8988T (cell line): Measurements from ENCODE around the gene CEBPG.
A peak's percentile ranks its signal among the peaks of the same experiment; 100 is the strongest.

Experiments
- DNase-seq: peaks from one replicate; pipeline ENCODE4 v3.0.0; 2011

Gene CEBPG

DNA sequence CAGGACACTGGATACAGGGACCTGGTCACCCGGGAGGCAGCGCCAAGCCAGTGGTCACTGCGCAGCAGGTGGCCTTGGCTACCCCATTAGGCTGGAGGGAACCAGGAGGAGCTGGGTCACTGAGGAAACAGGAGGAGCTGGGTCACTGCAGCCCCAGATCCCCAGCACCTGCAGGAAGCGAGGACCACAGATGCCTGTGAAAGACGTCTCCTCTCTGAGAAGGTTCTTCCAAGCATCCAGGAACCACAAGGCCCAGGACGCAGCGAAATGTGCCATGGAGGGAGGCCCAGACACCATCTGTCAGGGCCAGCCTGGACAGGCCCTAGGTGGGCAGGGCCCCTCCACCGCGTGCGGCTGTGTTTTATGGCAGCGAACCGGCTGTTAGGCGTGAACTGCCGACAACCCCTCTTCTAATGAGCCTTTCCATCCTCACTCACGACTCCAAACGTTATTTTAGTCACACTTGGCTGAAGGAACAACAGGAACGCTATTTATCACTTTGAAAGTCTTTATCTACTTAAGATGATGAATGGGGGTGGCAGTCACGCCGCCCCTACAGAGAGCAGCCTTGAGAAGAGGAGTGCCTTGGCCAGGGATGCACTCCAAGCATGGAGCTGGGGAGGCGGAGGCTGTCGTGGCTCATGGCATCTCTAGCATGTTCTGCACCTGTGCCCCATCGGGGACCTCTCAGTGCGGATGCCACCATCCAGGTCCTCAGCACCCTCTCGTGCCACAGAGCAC is 53.3 kb downstream of the CEBPG start:
- no peak for DNase-seq

DNA sequence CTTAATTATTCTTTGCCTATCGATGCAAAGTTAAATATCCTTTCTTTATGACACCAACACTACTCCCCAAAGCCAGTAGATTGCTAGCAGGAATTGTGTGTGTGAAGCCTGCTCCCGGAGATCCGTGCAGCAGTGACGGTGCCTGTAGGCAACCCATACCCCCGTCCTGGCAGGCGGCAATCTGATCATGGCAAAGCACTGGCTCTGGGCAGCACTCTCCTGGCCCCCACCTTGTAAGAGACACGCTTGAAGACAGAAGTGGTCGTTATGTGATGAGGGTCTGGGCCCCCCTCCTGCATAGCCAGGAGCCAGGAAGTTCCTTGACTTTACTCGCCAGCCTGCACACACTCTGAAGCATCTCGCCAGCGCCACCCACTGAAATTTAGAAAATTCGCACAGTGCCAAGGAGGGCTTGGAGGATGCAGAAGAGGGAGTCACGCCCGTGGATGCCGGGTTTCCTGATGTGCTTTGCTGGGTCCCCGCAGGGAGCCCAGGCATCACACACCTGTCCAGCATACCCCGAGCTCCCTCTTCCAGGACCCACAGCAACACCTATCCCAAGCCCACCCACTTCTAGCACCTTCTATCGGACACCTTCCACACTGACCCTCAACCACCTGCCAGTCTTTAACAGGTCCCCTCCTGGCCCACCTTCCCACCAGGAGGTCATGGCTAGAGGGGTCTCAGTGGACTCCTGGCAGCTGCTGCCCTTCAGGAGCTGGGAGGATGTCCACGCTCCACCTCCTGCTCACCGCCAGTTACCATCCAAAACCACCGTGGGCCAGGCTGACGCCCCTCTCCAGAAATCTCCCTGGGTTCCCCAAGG is 54.5 kb downstream of the CEBPG start:
- DNase-seq, result no peak

DNA sequence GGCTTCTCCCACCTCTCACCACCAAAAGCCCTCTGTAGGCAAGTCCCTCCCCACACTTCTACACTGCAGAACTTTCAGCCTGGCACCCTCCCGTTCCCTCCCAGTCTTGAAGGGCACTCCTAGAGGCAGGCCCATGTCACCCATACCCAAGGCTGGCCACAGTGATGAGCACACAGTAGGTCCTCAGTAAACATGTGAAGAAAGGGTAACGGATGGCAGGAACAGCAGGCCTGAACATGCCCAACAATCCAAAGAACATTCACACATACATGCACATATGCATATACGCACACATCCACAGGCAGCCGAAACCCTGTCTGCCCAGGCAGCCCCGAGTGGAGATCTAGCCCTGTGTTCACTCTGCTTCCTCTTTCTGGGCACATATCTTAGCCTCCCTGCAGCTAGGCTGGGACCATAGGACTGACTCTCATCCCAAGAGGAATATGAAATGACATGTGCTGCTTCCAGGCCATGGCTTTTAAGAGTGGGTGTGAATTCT is 55.2 kb downstream of the CEBPG start:
- no peak for DNase-seq

DNA sequence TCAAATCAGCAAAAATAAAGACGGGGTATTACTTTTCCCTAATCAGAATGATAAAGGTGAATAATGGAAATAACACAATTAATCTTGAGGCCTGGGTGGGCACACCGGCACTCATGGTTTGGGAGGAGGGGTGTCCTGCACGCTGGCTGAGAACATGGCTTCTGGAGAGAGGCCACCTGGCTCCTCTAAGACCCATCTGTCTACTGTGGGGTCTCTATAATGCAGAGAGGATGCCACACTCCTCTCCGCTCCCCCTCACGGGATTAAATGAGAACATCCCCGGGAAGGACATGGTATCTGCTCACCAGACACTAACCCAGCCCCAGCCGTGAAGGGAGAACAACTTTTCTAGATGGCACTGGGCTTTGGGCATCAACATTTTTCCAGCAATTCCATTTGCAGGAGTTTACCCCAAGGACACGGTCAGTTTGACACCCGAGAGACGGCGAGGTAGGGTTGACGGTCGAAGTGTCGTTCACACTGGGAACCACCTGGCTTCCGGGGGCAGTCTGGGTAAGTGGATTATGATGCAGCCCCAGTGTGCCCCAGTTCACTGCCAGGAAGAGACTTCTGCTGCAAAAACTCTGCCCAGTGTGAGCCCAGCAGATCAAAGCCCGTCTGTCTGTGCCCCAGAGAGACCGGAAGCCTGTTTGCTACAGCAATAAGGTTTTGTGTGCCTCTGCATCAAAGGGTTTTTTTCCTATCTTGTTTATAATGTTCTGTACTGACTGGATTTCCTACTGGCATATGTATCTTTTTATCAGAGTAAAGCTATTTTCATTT is 56.6 kb downstream of the CEBPG start:
- DNase-seq, result no peak

DNA sequence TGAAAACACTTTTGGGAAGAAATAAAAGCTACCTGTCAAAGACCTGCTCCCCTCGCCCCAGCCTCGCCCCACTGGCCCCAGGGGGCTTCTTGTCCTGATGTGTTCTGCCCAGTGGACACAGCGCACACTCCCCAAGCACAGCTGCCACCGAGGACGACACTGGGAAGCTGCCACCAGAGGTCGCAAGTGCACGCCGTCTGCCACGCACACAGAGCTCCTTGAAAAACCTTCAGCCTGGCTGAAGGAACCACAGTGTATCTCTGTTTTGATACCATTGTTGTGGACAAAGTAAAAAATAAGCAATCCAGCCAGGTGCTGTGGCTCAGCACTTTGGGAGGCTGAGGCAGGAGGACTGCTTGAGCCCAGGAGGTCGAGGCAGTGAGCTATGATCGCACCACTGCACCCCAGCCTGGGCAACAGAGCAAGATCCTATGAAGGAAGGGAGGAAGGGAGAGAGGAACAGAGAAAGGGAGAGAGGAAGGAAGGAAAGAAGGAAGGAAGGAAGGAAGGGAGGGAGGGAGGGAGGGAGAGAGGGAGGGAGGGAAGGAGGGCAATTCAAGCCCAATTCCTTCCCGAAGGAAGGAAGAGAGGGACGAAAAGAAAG is 57.3 kb downstream of the CEBPG start:
- DNase-seq, result peak; percentile 89

DNA sequence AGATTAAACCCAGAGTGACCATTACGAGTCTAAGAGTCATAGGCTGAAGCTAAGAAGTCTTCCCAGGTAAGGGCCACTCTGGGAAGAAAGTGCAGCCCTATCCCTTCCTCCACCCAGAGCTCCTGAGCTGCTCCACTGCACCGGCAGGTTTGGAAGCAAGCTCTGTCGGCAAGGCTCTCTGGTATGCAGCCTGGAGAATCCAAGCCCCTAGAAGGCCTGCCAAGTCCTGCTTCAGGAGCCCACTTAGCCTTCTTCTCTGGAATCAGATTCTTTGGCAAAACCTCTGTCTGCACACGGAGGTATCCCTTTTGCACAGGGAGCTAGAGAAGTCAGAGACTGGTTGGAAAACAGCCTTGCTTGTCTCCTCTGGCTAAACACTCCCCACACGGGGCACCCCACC is 58.5 kb downstream of the CEBPG start:
- DNase-seq, result no peak
